DOHH2 (cell line): ENCODE measurements around the gene KCNC4.

ENCODE experiments used
- H3F3A ChIP-seq: fragments of 200-600 bp; sonication (generic), shearing (Covaris generic); 2 replicates; pipeline ENCODE4 v1.6.0; 2016; ENCODE audit warnings: antibody characterized with exemption, mild to moderate bottlenecking; ENCODE audit not compliant: control insufficient read depth, insufficient read depth
- H3K27ac ChIP-seq: fragments of 200-600 bp; sonication (generic); 2 replicates; pipeline ENCODE4 v1.5.1; 2014; ENCODE audit warnings: low read depth, mild to moderate bottlenecking, low read length, moderate library complexity
- H3K27me3 ChIP-seq: fragments of 200-600 bp; sonication (generic); 2 replicates; pipeline ENCODE4 v1.6.1; 2014; ENCODE audit warnings: mild to moderate bottlenecking, low read length, mixed read lengths; ENCODE audit not compliant: control insufficient read depth
- H3K36me3 ChIP-seq: fragments of 200-600 bp; sonication (generic); 2 replicates; pipeline ENCODE4 v1.6.1; 2014; ENCODE audit warnings: mild to moderate bottlenecking, low read length, moderate library complexity, mixed read lengths; ENCODE audit not compliant: control insufficient read depth
- H3K4me1 ChIP-seq: fragments of 200-600 bp; sonication (generic); 2 replicates; pipeline ENCODE4 v1.6.1; 2014; ENCODE audit warnings: mild to moderate bottlenecking, low read length, mixed read lengths; ENCODE audit not compliant: control insufficient read depth
- H3K4me2 ChIP-seq: fragments of 200-600 bp; sonication (generic); 2 replicates; pipeline ENCODE4 v1.6.0; 2014; ENCODE audit warnings: mild to moderate bottlenecking, low read length, moderate library complexity
- H3K4me3 ChIP-seq: fragments of 200-600 bp; sonication (generic); 2 replicates; pipeline ENCODE4 v1.5.1; 2014; ENCODE audit warnings: mild to moderate bottlenecking, low read length, mixed read lengths
- H3K79me2 ChIP-seq: fragments of 200-600 bp; sonication (generic); 2 replicates; pipeline ENCODE4 v1.6.1; 2014; ENCODE audit warnings: mild to moderate bottlenecking, low read length, mixed read lengths; ENCODE audit not compliant: control insufficient read depth
- H3K9me2 ChIP-seq: fragments of 200-600 bp; sonication (generic); replicated peaks from 2 replicates; pipeline ENCODE4 v1.6.1; 2014; ENCODE audit warnings: mild to moderate bottlenecking, low read length, mixed read lengths; ENCODE audit not compliant: control insufficient read depth
- H3K9me3 ChIP-seq: fragments of 200-600 bp; sonication (generic); 2 replicates; pipeline ENCODE4 v1.6.1; 2014; ENCODE audit warnings: antibody characterized with exemption, low read length, mixed read lengths; ENCODE audit not compliant: control insufficient read depth, insufficient read depth
- H4K20me1 ChIP-seq: fragments of 200-600 bp; sonication (generic); 2 replicates; pipeline ENCODE4 v1.6.0; 2014; ENCODE audit warnings: low read depth, mild to moderate bottlenecking, antibody characterized with exemption, low read length, moderate library complexity; ENCODE audit not compliant: control insufficient read depth, insufficient read depth
- CTCF ChIP-seq: fragments of 200-600 bp; sonication (generic); IDR thresholded peaks from one replicate; pipeline ENCODE4 v1.5.1; 2014; ENCODE audit warnings: antibody characterized with exemption, mild to moderate bottlenecking, low read depth, low read length; ENCODE audit not compliant: poor library complexity, severe bottlenecking
- EZH2phosphoT487 ChIP-seq: fragments of 200-600 bp; sonication (generic); IDR thresholded peaks from 2 replicates; pipeline ENCODE4 v1.6.1; 2017; ENCODE audit warnings: borderline replicate concordance, mild to moderate bottlenecking, antibody characterized with exemption, low read length, moderate library complexity, mixed read lengths

Gene KCNC4

GRCh38 chr1:110240476-110241210 is 30.5 kb downstream of the KCNC4 start:
- Histone ChIP-seq H3F3A (peaks cover 11% of the 10 kb centered on the region; the same call in 1 of the 2 replicates), H3K36me3 (no peaks in the 10 kb centered on the region), H3K4me1 (peaks cover 49% of the 10 kb centered on the region), H3K9me2 (no peaks in the 10 kb centered on the region), H3K4me3 (no peak overlapping the region), H3K79me2 (no peaks in the 10 kb centered on the region), H3K27ac (no peak overlapping the region), H3K27me3 (no peaks in the 10 kb centered on the region), H3K4me2 (peak overlapping the region; percentile 42; the same call in 1 of the 2 replicates), H4K20me1 (no peaks in the 10 kb centered on the region), H3K9me3 (no peaks in the 10 kb centered on the region)
- TF ChIP-seq EZH2phosphoT487 (no peak), CTCF (no peak)

DNA sequence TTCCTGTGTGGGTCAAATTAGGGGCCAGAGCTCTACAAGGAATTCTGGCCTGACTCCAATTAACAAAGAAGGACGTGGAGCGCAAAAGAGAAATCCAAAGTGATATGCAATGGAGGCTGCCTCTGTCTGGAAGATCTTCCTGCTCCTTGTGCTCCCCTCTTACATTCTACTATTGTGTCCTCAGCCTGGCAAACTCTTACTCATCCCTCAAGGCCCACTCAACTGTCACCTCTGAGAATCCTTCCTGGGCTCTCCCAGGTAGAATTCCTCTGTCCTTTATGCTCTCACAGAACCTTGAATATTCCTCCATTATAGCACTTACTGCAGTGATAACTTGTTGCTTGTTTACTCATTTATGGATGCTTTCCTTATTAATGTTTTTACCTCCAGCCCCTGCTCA is 31.4 kb downstream of the KCNC4 start:
- Histone ChIP-seq H4K20me1 (no peaks in the 10 kb centered on the region), H3K27me3 (no peaks in the 10 kb centered on the region), H3K27ac (no peak overlapping the region), H3K79me2 (no peaks in the 10 kb centered on the region), H3K9me2 (no peaks in the 10 kb centered on the region), H3K4me3 (no peak overlapping the region), H3K4me1 (peaks cover 49% of the 10 kb centered on the region), H3K4me2 (no peak overlapping the region), H3F3A (peaks cover 11% of the 10 kb centered on the region; the same call in 1 of the 2 replicates), H3K9me3 (no peaks in the 10 kb centered on the region), H3K36me3 (no peaks in the 10 kb centered on the region)
- TF ChIP-seq EZH2phosphoT487, result no peak

DNA sequence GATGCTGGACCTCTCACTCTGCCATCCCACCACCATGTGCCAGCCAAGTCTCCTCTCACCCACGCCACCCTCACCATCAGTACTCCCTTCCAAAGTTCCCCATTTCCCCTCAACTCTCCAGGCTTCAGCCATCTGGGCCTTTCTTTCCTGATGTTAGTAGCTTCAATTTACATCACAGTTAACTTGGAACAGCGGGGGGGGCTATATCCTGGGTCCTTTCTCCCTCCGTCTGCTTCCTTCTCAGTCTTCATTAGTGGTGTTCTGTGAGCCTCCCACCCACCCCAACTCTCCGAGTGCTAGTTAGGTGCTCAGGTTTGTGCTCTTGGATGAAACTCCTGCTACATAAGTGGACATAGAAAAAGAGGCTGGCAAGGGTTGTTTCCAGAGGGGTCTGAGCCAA is 31.9 kb downstream of the KCNC4 start:
- Histone ChIP-seq H3K27ac (no peak overlapping the region), H4K20me1 (no peaks in the 10 kb centered on the region), H3K4me3 (no peak overlapping the region), H3K79me2 (no peaks in the 10 kb centered on the region), H3K36me3 (no peaks in the 10 kb centered on the region), H3F3A (peaks cover 11% of the 10 kb centered on the region; the same call in 1 of the 2 replicates), H3K9me3 (no peaks in the 10 kb centered on the region), H3K4me1 (peaks cover 49% of the 10 kb centered on the region), H3K4me2 (no peak overlapping the region), H3K9me2 (no peaks in the 10 kb centered on the region), H3K27me3 (no peaks in the 10 kb centered on the region)
- TF ChIP-seq CTCF (no peak), EZH2phosphoT487 (no peak)

- no peaks in the 10 kb centered on the region for H3K79me2 ChIP-seq
- no peaks in the 10 kb centered on the region for H3K27me3 ChIP-seq
- H3K36me3 ChIP-seq, result no peaks in the 10 kb centered on the region
- H3K4me2 ChIP-seq, result peak overlapping the region; percentile 65
- H3K4me1 ChIP-seq, result peaks cover 47% of the 10 kb centered on the region
- H3F3A ChIP-seq, result peaks cover 11% of the 10 kb centered on the region; the same call in 1 of the 2 replicates
- H3K27ac ChIP-seq, result peak overlapping the region; percentile 65
- H4K20me1 ChIP-seq, result no peaks in the 10 kb centered on the region
- H3K9me2 ChIP-seq, result no peaks in the 10 kb centered on the region
- no peak overlapping the region for H3K4me3 ChIP-seq
- TF ChIP-seq CTCF (no peak), EZH2phosphoT487 (no peak)
- H3K9me3 ChIP-seq, result no peaks in the 10 kb centered on the region
These were observed 32.6 kb downstream of the KCNC4 start for GRCh38 chr1:110242731-110243130.
